HepG2 (cell line): ENCODE measurements around the gene CCNA2. TPM values are rescaled to one million over a fixed set of nuclear protein-coding genes. Genes with fewer than 3 reads are reported as not detected.

Experiments used
- ATAC-seq: fragments of 200-7000 bp; cut with Tn5 transposase; 3 replicates; pipeline ENCODE4 v1.9.1; 2020; ENCODE audit warnings: mild to moderate bottlenecking, moderate library complexity
- BruUV-seq: library from RNA; stranded (reverse); fragments of 400-500 nt; replicated peaks from 2 replicates; lab custom pipeline; 2021; lab: Mats Ljungman, UMichigan
- CTCF ChIA-PET: fragments of 300-600 bp; formaldehyde crosslinking; extraction: SDS; loops from one replicate; lab custom pipeline; 2021; ENCODE audit warnings: low total read pairs, inconsistent platforms, low intra/inter-chr PET ratio; lab: Yijun Ruan, JAX
- POLR2A ChIA-PET: fragments of 350-600 bp; sonication (Branson Sonifier 250); formaldehyde crosslinking; loops from one replicate; lab custom pipeline; 2020; ENCODE audit warnings: antibody characterized with exemption, inconsistent platforms; lab: Yijun Ruan, JAX
- DNase-seq: peaks from one replicate; pipeline ENCODE4 v3.0.0-alpha.2; 2015; ENCODE audit warnings: low spot score
- FAIRE-seq: peaks from 3 replicates; lab custom pipeline; 2011; peaks lifted over from hg19 to GRCh38; lab: Jason Lieb, UNC
- H2AFZ ChIP-seq: one replicate; pipeline ENCODE4 v1.6.1; 2011; ENCODE audit warnings: low read length, inconsistent platforms
- H3K27ac ChIP-seq: fragments of 300-600 bp; 3 replicates; pipeline ENCODE4 v1.8.0; 2011; ENCODE audit warnings: mixed run types, mild to moderate bottlenecking, mixed read lengths, low read length, inconsistent platforms; ENCODE audit not compliant: insufficient read depth; ENCODE audit errors: extremely low read length
- H3K27me3 ChIP-seq, 2 experiments: fragments of 200-600 bp in 1 of 2; 2 replicates in 1 of 2; 3 replicates in 1 of 2; pipeline versions ENCODE4 v1.6.0 to v1.8.0; 2011; ENCODE audit warnings: low read length in 2 of 2, mild to moderate bottlenecking in 2 of 2, moderate library complexity in 2 of 2, inconsistent platforms in 1 of 2; ENCODE audit not compliant: insufficient read depth in 2 of 2, control insufficient read depth in 1 of 2
- H3K36me3 ChIP-seq, 2 experiments: fragments of 200-600 bp in 1 of 2; replicated peaks in 1 of 2; 2 replicates in 1 of 2; 3 replicates in 1 of 2; pipeline versions ENCODE4 v1.5.1 to v1.8.0; 2011; ENCODE audit warnings: low read length in 2 of 2, inconsistent platforms in 1 of 2; ENCODE audit not compliant: insufficient read depth in 2 of 2, control insufficient read depth in 1 of 2
- H3K4me1 ChIP-seq: 2 replicates; pipeline ENCODE4 v1.5.1; 2012; ENCODE audit warnings: low read length, inconsistent platforms; ENCODE audit not compliant: insufficient read depth
- H3K4me2 ChIP-seq: 2 replicates; pipeline ENCODE4 v1.6.0; 2011; ENCODE audit warnings: low read depth, low read length, inconsistent platforms
- H3K4me3 ChIP-seq, 3 experiments: fragments of 200-600 bp in 1 of 3; sonication (generic), shearing (Covaris generic) in 1 of 3; replicated peaks in 1 of 3; 2 replicates each; pipeline ENCODE4 v1.5.1; 2011 to 2016; ENCODE audit warnings: low read length in 3 of 3, inconsistent platforms in 2 of 3, low read depth in 2 of 3, mild to moderate bottlenecking in 2 of 3, control low read depth in 1 of 3, mixed read lengths in 1 of 3; ENCODE audit not compliant: insufficient read depth in 1 of 3
- H3K79me2 ChIP-seq: one replicate; pipeline ENCODE4 v1.6.1; 2011; ENCODE audit warnings: low read length, inconsistent platforms; ENCODE audit not compliant: insufficient read depth
- H3K9ac ChIP-seq: 2 replicates; pipeline ENCODE4 v1.6.0; 2011; ENCODE audit warnings: mild to moderate bottlenecking, low read depth, low read length, inconsistent platforms; ENCODE audit not compliant: insufficient read depth
- H3K9me3 ChIP-seq: 2 replicates; pipeline ENCODE4 v1.5.1; 2012; ENCODE audit warnings: mild to moderate bottlenecking, low read length
- H4K20me1 ChIP-seq: 2 replicates; pipeline ENCODE4 v1.6.0; 2011; ENCODE audit warnings: inconsistent platforms, mild to moderate bottlenecking, low read length, moderate library complexity; ENCODE audit not compliant: insufficient read depth
- ARNT2 ChIP-seq: sonication (generic); formaldehyde crosslinking; IDR thresholded peaks from 2 replicates; pipeline ENCODE4 v1.8.0; 2022; ENCODE audit warnings: mild to moderate bottlenecking, low read depth, missing genetic modification reagents, moderate library complexity
- CREB1 ChIP-seq, 2 experiments: fragments of 450-650 bp in 1 of 2; IDR thresholded peaks; 2 replicates each; pipeline ENCODE4 v1.6.1; 2016 to 2017; ENCODE audit warnings: control low read depth in 1 of 2, mild to moderate bottlenecking in 1 of 2, missing compliant biosample characterization in 1 of 2, missing genetic modification characterization in 1 of 2
- GATA4 ChIP-seq: sonication (generic); IDR thresholded peaks from 2 replicates; pipeline ENCODE4 v1.6.1; 2016; ENCODE audit warnings: antibody characterized with exemption, low read depth, borderline replicate concordance
- HNRNPL ChIP-seq: fragments of 200-400 bp; formaldehyde crosslinking; IDR thresholded peaks from 2 replicates; pipeline ENCODE4 v1.6.1; 2017; ENCODE audit warnings: mild to moderate bottlenecking, low read depth, low read length
- LBX2 ChIP-seq: sonication (generic); formaldehyde crosslinking; IDR thresholded peaks from 2 replicates; pipeline ENCODE4 v1.5.0; 2020; ENCODE audit warnings: missing genetic modification reagents, mild to moderate bottlenecking, borderline replicate concordance
- LRRFIP1 ChIP-seq: sonication (generic); formaldehyde crosslinking; conservative IDR thresholded peaks from 2 replicates; pipeline ENCODE4 v1.4.0; 2020; ENCODE audit warnings: missing genetic modification reagents
- SOX13 ChIP-seq, 3 experiments: fragments of 450-650 bp in 1 of 3; sonication (generic) in 1 of 3; formaldehyde crosslinking in 1 of 3; IDR thresholded peaks in 2 of 3; conservative IDR thresholded peaks in 1 of 3; 2 replicates each; pipeline versions ENCODE4 v1.5.0 to v1.6.1; 2016 to 2020; ENCODE audit warnings: antibody characterized with exemption in 1 of 3, mild to moderate bottlenecking in 1 of 3, missing compliant biosample characterization in 1 of 3, missing genetic modification reagents in 1 of 3, moderate library complexity in 1 of 3
- SUZ12 ChIP-seq: fragments of 150-350 bp; IDR thresholded peaks from 2 replicates; pipeline ENCODE4 v1.6.1; 2014; ENCODE audit warnings: low read depth, low read length
- THAP8 ChIP-seq: sonication (generic); formaldehyde crosslinking; IDR thresholded peaks from 2 replicates; pipeline ENCODE4 v1.5.1; 2020; ENCODE audit warnings: missing genetic modification reagents, mild to moderate bottlenecking, borderline replicate concordance
- ZNF34 ChIP-seq: sonication (generic); formaldehyde crosslinking; IDR thresholded peaks from 2 replicates; pipeline ENCODE4 v1.4.0; 2020; ENCODE audit warnings: mild to moderate bottlenecking, missing genetic modification reagents, borderline replicate concordance
- ZNF407 ChIP-seq: sonication (generic); formaldehyde crosslinking; IDR thresholded peaks from one replicate; pipeline ENCODE4 v1.5.1; 2020; ENCODE audit warnings: mild to moderate bottlenecking, missing genetic modification reagents; ENCODE audit errors: not compliant biosample characterization
- ZNF766 ChIP-seq: sonication (generic); formaldehyde crosslinking; IDR thresholded peaks from 2 replicates; pipeline ENCODE4 v1.5.0; 2020; ENCODE audit warnings: missing genetic modification reagents, borderline replicate concordance
- WGBS: methylation state at CpG from one replicate; pipeline ENCODE4 v1.1.6; 2017; ENCODE audit warnings: low lambda C conversion rate; 5-methylcytosine and 5-hydroxymethylcytosine counted together
- in situ Hi-C: cut with HindIII; loops from 2 replicates; pipeline ENCODE4 v1.10.0; 2017; ENCODE audit warnings: low pct_unique_long_range_greater_than_20kb; ENCODE audit not compliant: extremely low pct_ligation_motif_present
- intact Hi-C: fragments of 100-400 bp; cut with micrococcal nuclease; formaldehyde crosslinking; loops from one replicate; pipeline ENCODE4 v1.10.0; 2022; ENCODE audit not compliant: unreplicated experiment
- polyA plus RNA-seq, 8 experiments: library from polyadenylated mRNA; depleted of rRNA in 3 of 8; stranded (reverse) in 7 of 8; unstranded in 1 of 8; fragments of >200 nt; fragmentation: Illumina TruSeq in 4 of 8; extraction: Trizol in 4 of 8; gene quantifications; 2 replicates each; pipeline versions ENCODE4 v1.2.1 to v1.2.3, GENCODE V29; 2011 to 2016; ENCODE audit warnings: low read depth in 4 of 8, missing spikeins in 1 of 8, mixed read lengths in 1 of 8; ENCODE audit not compliant: insufficient read depth in 1 of 8
- total RNA-seq, 5 experiments: library from RNA; depleted of rRNA; stranded (reverse); fragments of >200 nt; fragmentation: Illumina TruSeq; extraction: Trizol; gene quantifications; 2 replicates each; pipeline ENCODE4 v1.2.3, GENCODE V29; 2016; ENCODE audit warnings: low read depth in 1 of 5

The CCNA2 gene
- total and polyA plus RNA-seq, 2 of the 13 experiments (the other 11 are each of a cell fraction or from before 2014, with no cell fraction given), result 31.3 to 105 TPM

GRCh38 chr4:121818215-121818614 is 5.5 kb downstream of the CCNA2 start:
- CTCF ChIA-PET, result no interaction called here
- Histone ChIP-seq H3K4me1 (peaks cover 27% of the 10 kb centered on the region), H2AFZ (no peak overlapping the region), H3K4me3 (no peak overlapping the region), H3K79me2 (peaks cover 30% of the 10 kb centered on the region), H3K9me3 (no peaks in the 10 kb centered on the region), H3K27ac (no peak overlapping the region), H3K9ac (no peak overlapping the region), H3K36me3 (peaks cover 2 to 56% of the 10 kb centered on the region in 2 experiments; a peak in 4 of 5 replicates), H3K4me2 (no peak overlapping the region), H3K27me3 (no peaks in the 10 kb centered on the region; a peak in 1 of 5 replicates), H4K20me1 (no peaks in the 10 kb centered on the region)
- no peak for ATAC-seq
- WGBS, result 97% methylated on average over 1 of the region's 1 CpG
- POLR2A ChIA-PET, result no interaction called here
- no peak for DNase-seq
- intact Hi-C loops, result no loop called here
- no TSS peak for BruUV-seq
- in situ Hi-C loops, result no loop called here
- FAIRE-seq, result no peak
- TF ChIP-seq SOX13 (IDR thresholded peaks at IDR 0.05), result no peak
- no peak for TF ChIP-seq SOX13 (CRISPR knock-in tag; conservative IDR thresholded peaks at IDR 0.05 in 1 of 2, IDR thresholded peaks at IDR 0.05 in 1 of 2)
- TF ChIP-seq ARNT2, result no peak
- no peak for TF ChIP-seq ZNF407 (CRISPR knock-in tag)
- TF ChIP-seq ZNF34 (CRISPR knock-in tag), result no peak
- no peak for TF ChIP-seq ZNF766 (CRISPR knock-in tag)
- no peak for TF ChIP-seq SUZ12
- no peak for TF ChIP-seq CREB1 (IDR thresholded peaks at IDR 0.05)
- no peak for TF ChIP-seq CREB1 (CRISPR knock-in tag; IDR thresholded peaks at IDR 0.05)
- TF ChIP-seq LRRFIP1, result no peak
- TF ChIP-seq THAP8 (CRISPR knock-in tag), result no peak
- TF ChIP-seq HNRNPL, result no peak
- TF ChIP-seq LBX2 (CRISPR knock-in tag), result no peak
- TF ChIP-seq GATA4, result no peak
